Activated CD4-positive, alpha-beta memory T cell treated with anti-CD3 and anti-CD28 coated beads for 36 hours (primary cell): Measurements from ENCODE around the gene VWF. TPM values are rescaled to one million over a fixed set of nuclear protein-coding genes. Genes with fewer than 3 reads are reported as not detected.

Source experiments
- CTCF ChIA-PET: fragments of 350-600 bp; sonication (Branson Sonifier 250); formaldehyde crosslinking; loops from one replicate; lab custom pipeline; 2021; ENCODE audit warnings: antibody characterized with exemption, inconsistent platforms; lab: Charles Lee
- POLR2A ChIA-PET: fragments of 350-600 bp; sonication (Branson Sonifier 250); formaldehyde crosslinking; loops from one replicate; lab custom pipeline; 2021; ENCODE audit warnings: antibody characterized with exemption; lab: Charles Lee
- DNase-seq: peaks from one replicate; pipeline ENCODE4 v3.0.0-alpha.2; 2020
- H3K27ac Mint-ChIP-seq: one replicate; pipeline ENCODE4 v1.8.0; 2021; ENCODE audit warnings: mixed read lengths
- H3K27me3 Mint-ChIP-seq: one replicate; pipeline ENCODE4 v1.8.0; 2021; ENCODE audit warnings: mixed read lengths
- H3K36me3 Mint-ChIP-seq: one replicate; pipeline ENCODE4 v1.8.0; 2021; ENCODE audit warnings: mixed read lengths
- H3K4me1 Mint-ChIP-seq: one replicate; pipeline ENCODE4 v1.8.0; 2021; ENCODE audit warnings: low read depth, mixed read lengths
- H3K4me3 Mint-ChIP-seq: one replicate; pipeline ENCODE4 v1.8.0; 2021; ENCODE audit warnings: mild to moderate bottlenecking, mixed read lengths
- H3K9me3 Mint-ChIP-seq: one replicate; pipeline ENCODE4 v1.8.0; 2021; ENCODE audit warnings: mixed read lengths
- intact Hi-C: fragments of 100-400 bp; cut with micrococcal nuclease; formaldehyde crosslinking; loops from one replicate; pipeline ENCODE4 v1.15.1; 2023
- total RNA-seq, 2 experiments: library from RNA; stranded (reverse); gene quantifications; one replicate each; pipeline ENCODE4 v1.2.3, GENCODE V29; 2021

Gene VWF
- total RNA-seq, 2 experiments from 2014 or later: not detected

GRCh38 chr12:6049587-6049986, 74.9 kb downstream of the VWF start:
- ChIA-PET CTCF (interaction anchor here (2.0 kb wide), 1 partner anchor 61 kb away, joined by 6 read pairs; no protein-coding TSS in a partner anchor), POLR2A (no interaction called here)
- H3K4me1 Mint-ChIP-seq: no peaks in the 10 kb centered on the region
- no peak overlapping the region for H3K4me3 Mint-ChIP-seq
- peaks cover 6% of the 10 kb centered on the region for H3K27me3 Mint-ChIP-seq
- no peaks in the 10 kb centered on the region for H3K9me3 Mint-ChIP-seq
- no peak for DNase-seq
- intact Hi-C loops: no loop called here
- no peaks in the 10 kb centered on the region for H3K36me3 Mint-ChIP-seq
- no peak overlapping the region for H3K27ac Mint-ChIP-seq

- no peaks in the 10 kb centered on the region for H3K9me3 Mint-ChIP-seq
- no peak overlapping the region for H3K27ac Mint-ChIP-seq
- ChIA-PET CTCF (interaction anchor here (0.6 to 3.3 kb wide), 3 partner anchors 9 to 59 kb away, joined by 3 to 14 read pairs (median 8); no protein-coding TSS in a partner anchor), POLR2A (no interaction called here)
- no peaks in the 10 kb centered on the region for H3K36me3 Mint-ChIP-seq
- no peak overlapping the region for H3K4me3 Mint-ChIP-seq
- no peaks in the 10 kb centered on the region for H3K4me1 Mint-ChIP-seq
- DNase-seq: no peak
- H3K27me3 Mint-ChIP-seq: peaks cover 6% of the 10 kb centered on the region
- intact Hi-C loops: no loop called here
Measured at GRCh38 chr12:6047249-6048237, 76.9 kb downstream of the VWF start.

- no peak for DNase-seq
- Mint-ChIP-seq H3K4me1 (no peaks in the 10 kb centered on the region), H3K27me3 (peaks cover 6% of the 10 kb centered on the region), H3K4me3 (no peak overlapping the region), H3K27ac (no peak overlapping the region), H3K36me3 (no peaks in the 10 kb centered on the region), H3K9me3 (no peaks in the 10 kb centered on the region)
- POLR2A ChIA-PET: no interaction called here
- CTCF ChIA-PET: interaction anchor here (0.8 to 3.3 kb wide), 4 partner anchors 8 to 238 kb away, joined by 3 to 14 read pairs (median 6); no protein-coding TSS in a partner anchor
- intact Hi-C loops: no loop called here
Measured at GRCh38 chr12:6046511-6047180, 77.8 kb downstream of the VWF start.

GRCh38 chr12:6045438-6045837, 79.0 kb downstream of the VWF start:
- POLR2A ChIA-PET: no interaction called here
- no peaks in the 10 kb centered on the region for H3K36me3 Mint-ChIP-seq
- intact Hi-C loops: no loop called here
- H3K9me3 Mint-ChIP-seq: no peaks in the 10 kb centered on the region
- no peak for DNase-seq
- CTCF ChIA-PET: interaction anchor here (1.4 to 12.9 kb wide), 3 partner anchors 7 to 57 kb away, joined by 8 to 285 read pairs (median 14); no protein-coding TSS in a partner anchor
- H3K27me3 Mint-ChIP-seq: peaks cover 6% of the 10 kb centered on the region
- H3K4me3 Mint-ChIP-seq: no peak overlapping the region
- no peak overlapping the region for H3K27ac Mint-ChIP-seq
- no peaks in the 10 kb centered on the region for H3K4me1 Mint-ChIP-seq

GRCh38 chr12:6044082-6044481, 80.4 kb downstream of the VWF start:
- H3K4me1 Mint-ChIP-seq: no peaks in the 10 kb centered on the region
- H3K36me3 Mint-ChIP-seq: no peaks in the 10 kb centered on the region
- intact Hi-C loops: no loop called here
- ChIA-PET CTCF (interaction anchor here (12.9 kb wide), 1 partner anchor 51 kb away, joined by 285 read pairs; no protein-coding TSS in a partner anchor), POLR2A (no interaction called here)
- no peak overlapping the region for H3K4me3 Mint-ChIP-seq
- H3K27ac Mint-ChIP-seq: no peak overlapping the region
- peaks cover 4% of the 10 kb centered on the region for H3K27me3 Mint-ChIP-seq
- no peak for DNase-seq
- H3K9me3 Mint-ChIP-seq: no peaks in the 10 kb centered on the region

- intact Hi-C loops: no loop called here
- no peaks in the 10 kb centered on the region for H3K9me3 Mint-ChIP-seq
- H3K36me3 Mint-ChIP-seq: no peaks in the 10 kb centered on the region
- H3K27me3 Mint-ChIP-seq: peaks cover 4% of the 10 kb centered on the region
- no peak for DNase-seq
- CTCF ChIA-PET: interaction anchor here (1.2 to 12.9 kb wide), 2 partner anchors 12 to 50 kb away, joined by 3 to 285 read pairs; no protein-coding TSS in a partner anchor
- H3K4me3 Mint-ChIP-seq: no peak overlapping the region
- H3K4me1 Mint-ChIP-seq: no peaks in the 10 kb centered on the region
- no peak overlapping the region for H3K27ac Mint-ChIP-seq
- POLR2A ChIA-PET: no interaction called here
Measured at GRCh38 chr12:6042446-6042845, 82.0 kb downstream of the VWF start.

GRCh38 chr12:6041891-6042290, 82.6 kb downstream of the VWF start:
- H3K4me1 Mint-ChIP-seq: no peaks in the 10 kb centered on the region
- H3K27me3 Mint-ChIP-seq: peaks cover 2% of the 10 kb centered on the region
- H3K4me3 Mint-ChIP-seq: no peak overlapping the region
- no peak for DNase-seq
- ChIA-PET POLR2A (no interaction called here), CTCF (interaction anchor here (1.2 to 12.9 kb wide), 2 partner anchors 11 to 49 kb away, joined by 3 to 285 read pairs; no protein-coding TSS in a partner anchor)
- H3K36me3 Mint-ChIP-seq: no peaks in the 10 kb centered on the region
- no peak overlapping the region for H3K27ac Mint-ChIP-seq
- intact Hi-C loops: no loop called here
- H3K9me3 Mint-ChIP-seq: no peaks in the 10 kb centered on the region

- H3K9me3 Mint-ChIP-seq: no peaks in the 10 kb centered on the region
- no peaks in the 10 kb centered on the region for H3K4me1 Mint-ChIP-seq
- no peaks in the 10 kb centered on the region for H3K27me3 Mint-ChIP-seq
- no peak overlapping the region for H3K4me3 Mint-ChIP-seq
- no peak overlapping the region for H3K27ac Mint-ChIP-seq
- POLR2A ChIA-PET: no interaction called here
- intact Hi-C loops: no loop called here
- CTCF ChIA-PET: interaction anchor here (12.9 kb wide), 1 partner anchor 48 kb away, joined by 285 read pairs; no protein-coding TSS in a partner anchor
- H3K36me3 Mint-ChIP-seq: no peaks in the 10 kb centered on the region
- no peak for DNase-seq
Measured at GRCh38 chr12:6040815-6041214, 83.7 kb downstream of the VWF start.

GRCh38 chr12:6039894-6040601, 84.4 kb downstream of the VWF start:
- no peaks in the 10 kb centered on the region for H3K4me1 Mint-ChIP-seq
- H3K27me3 Mint-ChIP-seq: no peaks in the 10 kb centered on the region
- intact Hi-C loops: no loop called here
- H3K36me3 Mint-ChIP-seq: no peaks in the 10 kb centered on the region
- no peak overlapping the region for H3K27ac Mint-ChIP-seq
- ChIA-PET CTCF (interaction anchor here (0.6 to 12.9 kb wide), 14 partner anchors 7 to 1183 kb away, joined by 3 to 285 read pairs (median 4); no protein-coding TSS in a partner anchor), POLR2A (no interaction called here)
- no peak overlapping the region for H3K4me3 Mint-ChIP-seq
- DNase-seq: peak; percentile 58
- H3K9me3 Mint-ChIP-seq: no peaks in the 10 kb centered on the region

- Mint-ChIP-seq H3K36me3 (no peaks in the 10 kb centered on the region), H3K4me1 (no peaks in the 10 kb centered on the region), H3K4me3 (no peak overlapping the region), H3K27me3 (no peaks in the 10 kb centered on the region), H3K27ac (no peak overlapping the region), H3K9me3 (no peaks in the 10 kb centered on the region)
- peak; percentile 60 for DNase-seq
- ChIA-PET CTCF (interaction anchor here (0.7 to 12.9 kb wide), 23 partner anchors 9 to 1181 kb away, joined by 3 to 285 read pairs (median 4); no protein-coding TSS in a partner anchor), POLR2A (no interaction called here)
- intact Hi-C loops: loop anchor here (1.0 kb wide), 1 partner anchor 50 kb away; no protein-coding TSS in a partner anchor
Measured at GRCh38 chr12:6038160-6038559, 86.3 kb downstream of the VWF start.

- Mint-ChIP-seq H3K27ac (no peak overlapping the region), H3K9me3 (no peaks in the 10 kb centered on the region), H3K4me1 (no peaks in the 10 kb centered on the region), H3K27me3 (no peaks in the 10 kb centered on the region), H3K4me3 (no peak overlapping the region), H3K36me3 (no peaks in the 10 kb centered on the region)
- no peak for DNase-seq
- intact Hi-C loops: no loop called here
- ChIA-PET CTCF (interaction anchor here (0.7 to 12.9 kb wide), 19 partner anchors 9 to 1180 kb away, joined by 3 to 285 read pairs (median 4); no protein-coding TSS in a partner anchor), POLR2A (no interaction called here)
Measured at GRCh38 chr12:6037459-6037858, 87.0 kb downstream of the VWF start.
